ENCODE data around the gene FAM241B. TPM values are rescaled to one million over a fixed set of nuclear protein-coding genes. Genes with fewer than 3 reads are reported as not detected.

FAM241B gene
- total and polyA plus RNA-seq, 2 donors from 2014 or later: 7.6 to 23.7 TPM

- Histone ChIP-seq H3K4me3 (ENCODE audit: low read length in 3 of 3) (no peak overlapping the region), H3K36me3 (ENCODE audit: control insufficient read depth in 2 of 3, insufficient read depth in 3 of 3, low read length in 3 of 3) (no peaks in the 10 kb centered on the region), H3K9ac (ENCODE audit: low read length in 3 of 3) (no peak overlapping the region), H3K4me1 (ENCODE audit: control insufficient read depth in 2 of 3, insufficient read depth in 2 of 3, low read depth in 1 of 3, low read length in 3 of 3) (no peaks in the 10 kb centered on the region), H3K27me3 (ENCODE audit: control insufficient read depth, insufficient read depth, low read length) (no peaks in the 10 kb centered on the region), H3K27ac (ENCODE audit: low read depth in 2 of 2, low read length in 2 of 2) (no peak overlapping the region), H3K9me3 (ENCODE audit: control insufficient read depth in 2 of 3, insufficient read depth in 1 of 3, low read length in 3 of 3) (peaks cover 0 to 11% (median 0%) of the 10 kb centered on the region in 3 donors)
- TF ChIP-seq, protein P1, sequence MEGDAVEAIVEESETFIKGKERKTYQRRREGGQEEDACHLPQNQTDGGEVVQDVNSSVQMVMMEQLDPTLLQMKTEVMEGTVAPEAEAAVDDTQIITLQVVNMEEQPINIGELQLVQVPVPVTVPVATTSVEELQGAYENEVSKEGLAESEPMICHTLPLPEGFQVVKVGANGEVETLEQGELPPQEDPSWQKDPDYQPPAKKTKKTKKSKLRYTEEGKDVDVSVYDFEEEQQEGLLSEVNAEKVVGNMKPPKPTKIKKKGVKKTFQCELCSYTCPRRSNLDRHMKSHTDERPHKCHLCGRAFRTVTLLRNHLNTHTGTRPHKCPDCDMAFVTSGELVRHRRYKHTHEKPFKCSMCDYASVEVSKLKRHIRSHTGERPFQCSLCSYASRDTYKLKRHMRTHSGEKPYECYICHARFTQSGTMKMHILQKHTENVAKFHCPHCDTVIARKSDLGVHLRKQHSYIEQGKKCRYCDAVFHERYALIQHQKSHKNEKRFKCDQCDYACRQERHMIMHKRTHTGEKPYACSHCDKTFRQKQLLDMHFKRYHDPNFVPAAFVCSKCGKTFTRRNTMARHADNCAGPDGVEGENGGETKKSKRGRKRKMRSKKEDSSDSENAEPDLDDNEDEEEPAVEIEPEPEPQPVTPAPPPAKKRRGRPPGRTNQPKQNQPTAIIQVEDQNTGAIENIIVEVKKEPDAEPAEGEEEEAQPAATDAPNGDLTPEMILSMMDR (IDR thresholded peaks at IDR 0.05; ENCODE audit: borderline replicate concordance, extremely low read depth, insufficient read depth): no peak
- intact Hi-C loops (cut with DNase I): no loop called here
- no peak for FAIRE-seq
- no peak for DNase-seq
Observed at GRCh38 chr10:69612760-69613159, 17.3 kb upstream of the FAM241B start.

- H3K27ac ChIP-seq (ENCODE audit: low read depth in 2 of 2, low read length in 2 of 2): no peak overlapping the region
- TF ChIP-seq, protein P1 (IDR thresholded peaks at IDR 0.05; ENCODE audit: borderline replicate concordance, extremely low read depth, insufficient read depth): no peak
- H3K36me3 ChIP-seq (ENCODE audit: control insufficient read depth in 2 of 3, insufficient read depth in 3 of 3, low read length in 3 of 3): no peaks in the 10 kb centered on the region
- no peaks in the 10 kb centered on the region for H3K27me3 ChIP-seq (ENCODE audit: control insufficient read depth, insufficient read depth, low read length)
- no peak overlapping the region for H3K9ac ChIP-seq (ENCODE audit: low read length in 3 of 3)
- H3K9me3 ChIP-seq (ENCODE audit: control insufficient read depth in 2 of 3, insufficient read depth in 1 of 3, low read length in 3 of 3): peaks cover 0 to 10% (median 0%) of the 10 kb centered on the region in 3 donors
- FAIRE-seq (no peak), DNase-seq (no peak)
- H3K4me1 ChIP-seq (ENCODE audit: control insufficient read depth in 2 of 3, insufficient read depth in 2 of 3, low read depth in 1 of 3, low read length in 3 of 3): no peaks in the 10 kb centered on the region
- H3K4me3 ChIP-seq (ENCODE audit: low read length in 3 of 3): no peak overlapping the region
- intact Hi-C loops (cut with DNase I): no loop called here
Observed at GRCh38 chr10:69614130-69614529, 15.9 kb upstream of the FAM241B start.

DNA sequence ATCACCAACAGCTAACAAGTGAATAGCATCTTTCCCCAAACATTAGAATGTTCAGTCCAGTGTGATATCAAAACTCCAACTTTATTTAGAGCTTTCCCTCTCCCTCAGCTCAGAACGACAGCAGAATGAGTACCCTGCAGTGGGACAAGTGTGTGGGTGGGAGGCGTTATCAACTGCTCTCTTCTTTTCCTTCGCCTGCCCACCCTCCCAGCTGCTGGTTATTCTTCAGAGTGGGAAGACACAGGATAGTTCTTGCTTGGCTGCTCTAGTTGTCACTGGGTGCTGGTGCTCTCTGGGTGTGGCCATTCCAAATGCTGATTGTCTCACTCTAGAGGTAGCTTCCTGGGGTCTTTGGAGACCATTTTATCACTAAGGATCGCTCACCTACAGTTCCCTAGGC, 13.7 kb upstream of the FAM241B start:
- Histone ChIP-seq H3K27ac (ENCODE audit: low read depth in 2 of 2, low read length in 2 of 2) (no peak overlapping the region), H3K27me3 (ENCODE audit: control insufficient read depth, insufficient read depth, low read length) (no peaks in the 10 kb centered on the region), H3K4me1 (ENCODE audit: control insufficient read depth in 2 of 3, insufficient read depth in 2 of 3, low read depth in 1 of 3, low read length in 3 of 3) (no peaks in the 10 kb centered on the region), H3K4me3 (ENCODE audit: low read length in 3 of 3) (no peak overlapping the region), H3K9me3 (ENCODE audit: control insufficient read depth in 2 of 3, insufficient read depth in 1 of 3, low read length in 3 of 3) (no peaks in the 10 kb centered on the region), H3K9ac (ENCODE audit: low read length in 3 of 3) (no peak overlapping the region), H3K36me3 (ENCODE audit: control insufficient read depth in 2 of 3, insufficient read depth in 3 of 3, low read length in 3 of 3) (no peaks in the 10 kb centered on the region)
- DNase-seq (no peak), FAIRE-seq (no peak)
- intact Hi-C loops (cut with DNase I): no loop called here
- TF ChIP-seq, protein P1 (IDR thresholded peaks at IDR 0.05; ENCODE audit: borderline replicate concordance, extremely low read depth, insufficient read depth): no peak

- H3K4me3 ChIP-seq (ENCODE audit: low read length in 3 of 3): no peak overlapping the region
- no peak overlapping the region for H3K9ac ChIP-seq (ENCODE audit: low read length in 3 of 3)
- H3K4me1 ChIP-seq (ENCODE audit: control insufficient read depth in 2 of 3, insufficient read depth in 2 of 3, low read depth in 1 of 3, low read length in 3 of 3): no peaks in the 10 kb centered on the region
- FAIRE-seq (no peak), DNase-seq (no peak)
- H3K9me3 ChIP-seq (ENCODE audit: control insufficient read depth in 2 of 3, insufficient read depth in 1 of 3, low read length in 3 of 3): no peaks in the 10 kb centered on the region
- no peak overlapping the region for H3K27ac ChIP-seq (ENCODE audit: low read depth in 2 of 2, low read length in 2 of 2)
- no peaks in the 10 kb centered on the region for H3K36me3 ChIP-seq (ENCODE audit: control insufficient read depth in 2 of 3, insufficient read depth in 3 of 3, low read length in 3 of 3)
- TF ChIP-seq, protein P1 (IDR thresholded peaks at IDR 0.05; ENCODE audit: borderline replicate concordance, extremely low read depth, insufficient read depth): no peak
- intact Hi-C loops (cut with DNase I): no loop called here
- no peaks in the 10 kb centered on the region for H3K27me3 ChIP-seq (ENCODE audit: control insufficient read depth, insufficient read depth, low read length)
Observed at GRCh38 chr10:69618746-69619145, 11.3 kb upstream of the FAM241B start.

All from kidney (tissue), 14 donors.